ENCODE results near the gene AUTS2.

The AUTS2 gene

DNA sequence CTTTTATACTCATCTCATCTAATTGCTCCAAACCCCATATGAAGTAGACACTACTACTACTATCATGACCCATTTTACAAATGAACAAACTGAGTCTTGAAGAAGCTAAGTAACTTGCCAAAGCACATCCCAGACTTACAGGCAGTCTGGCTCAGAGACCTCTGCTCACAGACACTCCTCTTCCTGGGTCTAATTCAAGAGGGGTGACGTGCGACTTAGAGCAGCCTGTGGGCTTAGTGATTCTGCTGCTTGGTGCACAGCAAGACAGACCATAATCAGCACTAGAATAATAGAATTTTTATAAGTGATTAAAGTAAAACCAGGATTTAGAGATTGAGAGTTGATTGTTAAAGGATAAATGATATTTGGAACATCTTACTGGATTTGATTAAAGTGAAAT, 750.8 kb downstream of the AUTS2 start:
- Histone ChIP-seq H3K36me3 (ENCODE audit: control insufficient read depth in 1 of 2, insufficient read depth in 2 of 2, low read length in 2 of 2) (no peaks in the 10 kb centered on the region), H3K9me3 (ENCODE audit: control insufficient read depth in 1 of 2, low read length in 2 of 2) (no peaks in the 10 kb centered on the region), H3K27me3 (ENCODE audit: low read depth, low read length) (no peaks in the 10 kb centered on the region), H3K4me3 (ENCODE audit: low read depth in 1 of 2, low read length in 2 of 2) (no peak overlapping the region), H3K4me1 (ENCODE audit: control insufficient read depth in 1 of 2, insufficient read depth in 2 of 2, low read length in 2 of 2) (peaks cover 2 to 19% of the 10 kb centered on the region in 2 donors), H3K27ac (ENCODE audit: low read length) (no peak overlapping the region)

DNA sequence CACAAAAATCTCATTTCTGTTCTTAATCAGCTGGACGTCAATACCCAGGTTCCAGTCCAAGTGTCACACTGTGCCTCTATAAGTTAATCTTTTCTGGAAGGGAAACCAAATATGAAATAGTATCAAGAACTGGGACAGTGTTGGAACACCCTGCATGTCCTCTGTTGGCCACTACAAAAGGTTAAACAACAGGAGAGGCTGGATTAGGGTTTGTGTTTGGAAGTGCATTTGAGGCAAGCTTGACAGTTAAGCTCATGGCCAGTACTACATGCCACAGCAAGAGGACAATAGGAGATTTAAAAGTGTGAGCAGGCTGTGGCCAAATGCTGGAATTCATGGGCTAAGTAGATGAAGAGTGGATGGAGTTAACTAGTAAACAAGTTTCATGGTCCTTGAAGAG, 751.5 kb downstream of the AUTS2 start:
- no peaks in the 10 kb centered on the region for H3K9me3 ChIP-seq (ENCODE audit: control insufficient read depth in 1 of 2, low read length in 2 of 2)
- no peak overlapping the region for H3K4me3 ChIP-seq (ENCODE audit: low read depth in 1 of 2, low read length in 2 of 2)

DNA sequence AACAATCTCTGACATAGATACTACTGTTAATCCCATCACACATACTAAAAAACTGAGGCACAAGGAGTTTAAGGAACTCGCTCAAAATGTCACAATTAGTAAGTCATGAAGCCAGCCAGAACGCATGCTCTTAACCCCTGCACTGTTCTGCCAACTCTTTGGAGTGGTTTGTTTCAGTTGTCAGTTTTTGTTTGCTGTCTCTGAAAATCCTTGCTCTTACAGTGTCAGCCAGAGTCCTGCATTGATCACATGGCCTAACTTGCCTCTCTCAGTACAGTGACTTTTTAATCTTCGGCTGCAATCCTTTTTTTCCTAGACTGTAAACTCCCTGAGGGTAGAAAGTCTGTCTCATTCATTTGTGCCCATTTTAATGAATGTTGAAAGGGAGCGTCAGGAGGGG, 753.8 kb downstream of the AUTS2 start:
- Histone ChIP-seq H3K4me3 (ENCODE audit: low read depth in 1 of 2, low read length in 2 of 2) (no peak overlapping the region), H3K27ac (ENCODE audit: low read length) (no peak overlapping the region), H3K4me1 (ENCODE audit: control insufficient read depth in 1 of 2, insufficient read depth in 2 of 2, low read length in 2 of 2) (peaks cover 8 to 25% of the 10 kb centered on the region in 2 donors), H3K27me3 (ENCODE audit: low read depth, low read length) (no peaks in the 10 kb centered on the region), H3K9me3 (ENCODE audit: control insufficient read depth in 1 of 2, low read length in 2 of 2) (no peaks in the 10 kb centered on the region), H3K36me3 (ENCODE audit: control insufficient read depth in 1 of 2, insufficient read depth in 2 of 2, low read length in 2 of 2) (no peaks in the 10 kb centered on the region)

More for the DNA sequence above, 751.5 kb downstream of the AUTS2 start:
- H3K36me3 ChIP-seq (ENCODE audit: control insufficient read depth in 1 of 2, insufficient read depth in 2 of 2, low read length in 2 of 2) = no peaks in the 10 kb centered on the region
- H3K27ac ChIP-seq (ENCODE audit: low read length) = no peak overlapping the region
- H3K27me3 ChIP-seq (ENCODE audit: low read depth, low read length) = no peaks in the 10 kb centered on the region
- H3K4me1 ChIP-seq (ENCODE audit: control insufficient read depth in 1 of 2, insufficient read depth in 2 of 2, low read length in 2 of 2) = peaks cover 2 to 25% of the 10 kb centered on the region in 2 donors

DNA sequence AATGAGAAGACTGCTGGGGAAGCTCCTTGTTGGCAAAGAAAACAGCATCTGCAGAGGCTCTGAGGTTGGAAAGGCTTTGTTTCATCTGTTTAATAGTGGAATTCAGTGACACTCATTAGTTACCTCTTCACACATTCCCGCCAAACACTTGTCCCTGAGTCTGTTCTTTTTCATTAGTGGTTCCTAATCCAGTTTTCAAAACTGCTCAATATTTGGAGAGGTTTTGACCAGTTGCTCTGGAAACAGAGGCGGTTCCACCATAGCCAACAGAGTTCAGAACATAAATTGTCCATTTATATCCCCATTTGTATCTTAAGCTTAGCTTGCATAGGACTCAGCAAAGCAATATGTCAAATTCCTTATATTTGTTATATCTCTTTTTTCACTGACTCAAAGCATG, 754.6 kb downstream of the AUTS2 start:
- Histone ChIP-seq H3K9me3 (ENCODE audit: control insufficient read depth in 1 of 2, low read length in 2 of 2) (no peaks in the 10 kb centered on the region), H3K27me3 (ENCODE audit: low read depth, low read length) (no peaks in the 10 kb centered on the region), H3K27ac (ENCODE audit: low read length) (no peak overlapping the region), H3K4me1 (ENCODE audit: control insufficient read depth in 1 of 2, insufficient read depth in 2 of 2, low read length in 2 of 2) (peaks cover 8 to 25% of the 10 kb centered on the region in 2 donors), H3K4me3 (ENCODE audit: low read depth in 1 of 2, low read length in 2 of 2) (no peak overlapping the region), H3K36me3 (ENCODE audit: control insufficient read depth in 1 of 2, insufficient read depth in 2 of 2, low read length in 2 of 2) (no peaks in the 10 kb centered on the region)

DNA sequence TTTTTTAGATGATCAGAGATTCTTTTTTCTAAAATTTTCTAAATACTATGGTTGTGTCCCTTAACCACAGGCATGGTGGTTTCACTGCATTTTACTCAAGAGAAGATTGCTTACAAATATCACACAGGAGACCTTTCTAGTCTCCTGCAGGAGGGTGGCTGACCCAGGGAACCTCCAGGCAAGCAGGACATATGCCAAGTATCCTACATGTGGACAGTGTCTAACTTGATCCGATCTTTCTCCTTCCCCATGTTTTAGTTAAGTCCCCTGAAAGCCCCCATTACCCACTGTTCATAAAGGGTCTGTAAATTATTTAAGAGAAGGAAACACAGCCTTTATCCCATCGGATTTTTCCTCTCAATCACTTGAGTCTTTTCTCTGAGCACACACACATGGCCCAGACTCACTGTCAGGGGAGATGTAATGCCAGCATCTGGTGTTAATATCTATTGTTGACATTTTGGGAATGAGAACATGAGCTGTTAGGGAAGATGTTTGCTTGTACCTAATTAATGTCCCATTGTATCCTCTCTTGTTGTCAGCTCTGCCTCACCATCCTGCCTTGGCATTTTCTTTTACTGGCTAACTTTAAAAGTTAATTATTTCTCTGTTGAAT, 755.2 kb downstream of the AUTS2 start:
- no peaks in the 10 kb centered on the region for H3K9me3 ChIP-seq (ENCODE audit: control insufficient read depth in 1 of 2, low read length in 2 of 2)
- H3K36me3 ChIP-seq (ENCODE audit: control insufficient read depth in 1 of 2, insufficient read depth in 2 of 2, low read length in 2 of 2) = no peaks in the 10 kb centered on the region
- H3K27ac ChIP-seq (ENCODE audit: low read length) = peak overlapping the region; percentile 41
- H3K4me1 ChIP-seq (ENCODE audit: control insufficient read depth in 1 of 2, insufficient read depth in 2 of 2, low read length in 2 of 2) = peaks cover 8 to 25% of the 10 kb centered on the region in 2 donors
- H3K27me3 ChIP-seq (ENCODE audit: low read depth, low read length) = no peaks in the 10 kb centered on the region
- H3K4me3 ChIP-seq (ENCODE audit: low read depth in 1 of 2, low read length in 2 of 2) = no peak overlapping the region

DNA sequence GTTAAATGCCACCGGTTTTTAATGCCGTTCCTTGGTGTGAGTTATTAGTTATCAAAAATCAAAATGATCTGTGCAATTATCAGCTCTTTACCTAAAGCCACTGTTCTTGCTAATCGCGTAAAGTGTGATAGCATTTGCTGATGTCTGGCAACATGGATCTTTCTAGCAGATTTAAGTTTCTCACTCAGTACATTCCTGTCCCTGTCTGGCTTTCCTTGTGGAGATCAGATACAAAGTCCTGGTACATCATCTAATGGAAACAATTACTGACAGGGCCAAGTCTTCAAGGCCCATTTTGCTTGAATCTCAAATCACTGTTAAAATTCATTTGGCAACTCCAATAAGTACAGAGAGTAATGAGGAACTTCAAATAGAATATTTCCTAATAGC, 755.7 kb downstream of the AUTS2 start:
- Histone ChIP-seq H3K27me3 (ENCODE audit: low read depth, low read length) (no peaks in the 10 kb centered on the region), H3K36me3 (ENCODE audit: control insufficient read depth in 1 of 2, insufficient read depth in 2 of 2, low read length in 2 of 2) (no peaks in the 10 kb centered on the region), H3K4me1 (ENCODE audit: control insufficient read depth in 1 of 2, insufficient read depth in 2 of 2, low read length in 2 of 2) (peaks cover 8 to 25% of the 10 kb centered on the region in 2 donors), H3K9me3 (ENCODE audit: control insufficient read depth in 1 of 2, low read length in 2 of 2) (no peaks in the 10 kb centered on the region), H3K4me3 (ENCODE audit: low read depth in 1 of 2, low read length in 2 of 2) (no peak overlapping the region), H3K27ac (ENCODE audit: low read length) (peak overlapping the region; percentile 41)

DNA sequence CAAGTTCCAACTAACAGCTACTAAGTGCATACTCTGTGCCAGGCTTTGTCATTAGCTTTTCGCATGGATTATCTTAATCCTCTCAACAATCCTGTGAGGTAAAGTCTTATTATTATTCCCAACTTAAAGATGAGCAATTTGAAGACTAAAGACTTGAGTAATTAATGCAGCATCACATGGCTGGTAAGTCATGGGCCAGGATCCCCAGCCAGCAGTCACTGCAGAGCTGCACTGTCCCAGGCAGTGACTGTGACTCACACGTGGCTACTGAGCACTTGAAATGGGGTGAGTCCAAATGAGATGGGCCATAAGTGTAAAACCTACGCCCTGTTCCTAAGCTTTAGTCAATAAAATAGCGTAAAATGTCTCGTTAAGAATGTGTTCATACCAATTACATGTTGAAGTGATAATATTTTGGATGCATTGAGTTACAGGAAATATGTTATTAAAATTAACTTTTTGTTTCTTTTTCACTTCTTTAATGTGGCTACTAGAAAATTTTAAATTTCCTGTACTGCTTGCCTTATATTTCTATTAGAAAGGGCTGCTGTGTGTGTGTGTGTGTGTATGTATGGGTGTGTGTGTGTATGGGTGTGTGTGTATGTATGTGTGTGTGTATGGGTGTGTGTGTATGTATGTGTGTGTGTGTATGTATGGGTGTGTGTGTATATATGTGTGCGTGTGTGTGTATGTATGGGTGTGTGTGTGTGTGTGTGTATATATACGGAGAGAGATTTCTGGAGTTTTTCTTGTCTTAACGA, 756.3 kb downstream of the AUTS2 start:
- Histone ChIP-seq H3K9me3 (ENCODE audit: control insufficient read depth in 1 of 2, low read length in 2 of 2) (no peaks in the 10 kb centered on the region), H3K4me1 (ENCODE audit: control insufficient read depth in 1 of 2, insufficient read depth in 2 of 2, low read length in 2 of 2) (peaks cover 8 to 25% of the 10 kb centered on the region in 2 donors), H3K4me3 (ENCODE audit: low read depth in 1 of 2, low read length in 2 of 2) (no peak overlapping the region), H3K27me3 (ENCODE audit: low read depth, low read length) (no peaks in the 10 kb centered on the region), H3K36me3 (ENCODE audit: control insufficient read depth in 1 of 2, insufficient read depth in 2 of 2, low read length in 2 of 2) (no peaks in the 10 kb centered on the region), H3K27ac (ENCODE audit: low read length) (no peak overlapping the region)

DNA sequence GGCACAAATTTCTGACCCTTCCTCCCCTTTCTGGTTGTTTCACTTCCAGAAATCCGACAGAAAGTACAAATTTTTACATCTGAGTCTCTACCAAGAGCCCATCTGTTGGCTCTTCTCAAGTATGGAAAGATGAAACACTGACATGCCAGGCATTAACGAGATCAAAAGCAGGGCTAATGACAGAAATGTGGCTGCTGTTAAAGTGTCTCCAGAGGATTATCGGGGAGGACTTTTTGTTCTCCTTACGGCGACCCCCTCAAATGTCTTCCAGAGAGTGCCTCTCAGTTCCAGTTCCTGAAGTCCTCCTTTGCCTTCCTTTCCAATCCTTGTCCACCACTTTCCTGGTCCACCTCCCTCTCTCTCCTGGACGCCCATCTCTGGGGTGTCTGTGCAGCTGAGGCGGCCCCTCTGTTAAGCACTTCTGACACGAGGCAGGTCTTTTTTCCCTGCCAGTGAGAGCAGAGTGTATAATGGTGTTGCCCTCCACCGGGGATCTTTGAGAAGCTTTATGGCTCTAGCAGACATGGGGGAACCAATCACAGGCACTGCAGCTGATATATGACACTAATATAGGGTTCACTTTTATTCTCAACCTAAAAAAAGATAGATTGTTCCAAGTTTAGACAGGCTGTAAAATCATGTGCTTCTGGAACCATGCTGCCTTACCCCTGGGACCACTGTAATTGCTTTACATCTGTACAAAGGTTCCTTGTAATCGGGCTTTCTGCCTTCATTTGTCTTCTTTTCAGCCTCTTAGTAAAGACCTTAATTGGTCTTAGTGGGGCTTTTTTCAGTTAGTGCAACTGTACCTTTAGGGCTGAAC, 757.1 kb downstream of the AUTS2 start:
- Histone ChIP-seq H3K27ac (ENCODE audit: low read length) (no peak overlapping the region), H3K27me3 (ENCODE audit: low read depth, low read length) (no peaks in the 10 kb centered on the region)

DNA sequence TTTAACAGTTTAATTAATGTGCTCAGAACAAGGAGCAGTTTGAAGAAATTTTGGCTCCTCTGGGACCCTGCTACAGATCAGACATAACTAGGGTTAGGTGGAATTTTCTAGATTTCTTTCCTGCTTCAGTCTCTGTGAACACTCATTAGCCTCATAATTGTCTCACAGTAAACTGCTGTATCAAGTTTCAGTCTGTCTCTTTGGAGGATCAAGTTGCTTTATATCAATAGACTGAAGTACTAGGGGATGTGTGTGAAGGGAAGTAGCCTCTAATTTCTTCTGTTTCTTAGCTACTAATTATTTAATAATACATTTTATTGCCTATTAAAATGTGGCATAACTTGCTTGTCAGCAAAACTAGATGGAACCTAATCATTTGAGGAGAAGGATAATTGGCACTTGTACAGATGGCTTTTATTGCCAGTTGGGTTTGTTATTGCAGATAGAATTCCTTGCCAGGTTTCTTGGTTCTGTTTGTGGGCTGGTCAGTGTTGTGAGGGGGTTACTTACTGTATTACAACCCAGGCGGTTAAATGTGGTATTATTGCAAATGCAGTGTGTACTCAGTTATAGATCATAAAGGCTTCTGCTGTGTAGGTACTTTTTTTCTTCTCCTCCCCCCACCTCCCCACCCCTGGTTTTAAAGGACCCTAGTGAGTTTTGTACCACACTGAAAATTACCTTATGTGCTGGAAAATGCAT, 758.0 kb downstream of the AUTS2 start:
- Histone ChIP-seq H3K4me1 (ENCODE audit: control insufficient read depth in 1 of 2, insufficient read depth in 2 of 2, low read length in 2 of 2) (peaks cover 8 to 25% of the 10 kb centered on the region in 2 donors), H3K9me3 (ENCODE audit: control insufficient read depth in 1 of 2, low read length in 2 of 2) (no peaks in the 10 kb centered on the region), H3K27me3 (ENCODE audit: low read depth, low read length) (no peaks in the 10 kb centered on the region), H3K4me3 (ENCODE audit: low read depth in 1 of 2, low read length in 2 of 2) (no peak overlapping the region), H3K27ac (ENCODE audit: low read length) (no peak overlapping the region), H3K36me3 (ENCODE audit: control insufficient read depth in 1 of 2, insufficient read depth in 2 of 2, low read length in 2 of 2) (no peaks in the 10 kb centered on the region)

More for the DNA sequence above, 757.1 kb downstream of the AUTS2 start:
- H3K4me3 ChIP-seq (ENCODE audit: low read depth in 1 of 2, low read length in 2 of 2) = no peak overlapping the region
- no peaks in the 10 kb centered on the region for H3K36me3 ChIP-seq (ENCODE audit: control insufficient read depth in 1 of 2, insufficient read depth in 2 of 2, low read length in 2 of 2)
- H3K9me3 ChIP-seq (ENCODE audit: control insufficient read depth in 1 of 2, low read length in 2 of 2) = no peaks in the 10 kb centered on the region
- peaks cover 8 to 25% of the 10 kb centered on the region in 2 donors for H3K4me1 ChIP-seq (ENCODE audit: control insufficient read depth in 1 of 2, insufficient read depth in 2 of 2, low read length in 2 of 2)

DNA sequence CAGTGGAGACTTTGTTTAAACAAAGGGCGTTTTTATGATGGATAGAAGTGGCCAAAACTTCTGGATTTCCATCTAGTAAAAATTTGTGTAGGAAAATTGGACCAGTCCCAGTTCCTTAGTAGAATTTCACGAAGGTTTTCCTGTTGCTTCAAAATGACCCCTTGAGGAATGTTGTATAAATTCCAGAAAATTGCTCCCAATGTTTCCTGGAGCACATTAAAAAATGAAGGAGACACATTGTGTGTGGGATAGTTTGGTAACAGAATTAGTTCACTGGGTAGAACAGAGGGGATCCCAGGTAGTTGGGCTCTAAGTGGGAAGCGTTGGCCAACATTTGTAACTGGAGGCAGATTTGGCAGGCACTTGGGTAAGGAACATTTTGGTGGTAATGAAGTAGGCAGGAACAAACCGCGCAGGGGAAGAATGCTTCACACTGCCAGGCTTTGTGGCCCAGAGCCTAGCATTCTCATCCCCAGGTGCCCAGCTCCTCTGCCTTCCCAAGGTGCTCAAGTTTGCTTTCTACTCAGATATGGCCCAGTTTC, 758.6 kb downstream of the AUTS2 start:
- H3K4me3 ChIP-seq (ENCODE audit: low read depth in 1 of 2, low read length in 2 of 2) = no peak overlapping the region
- H3K36me3 ChIP-seq (ENCODE audit: control insufficient read depth in 1 of 2, insufficient read depth in 2 of 2, low read length in 2 of 2) = no peaks in the 10 kb centered on the region
- H3K4me1 ChIP-seq (ENCODE audit: control insufficient read depth in 1 of 2, insufficient read depth in 2 of 2, low read length in 2 of 2) = peaks cover 8 to 25% of the 10 kb centered on the region in 2 donors
- no peaks in the 10 kb centered on the region for H3K9me3 ChIP-seq (ENCODE audit: control insufficient read depth in 1 of 2, low read length in 2 of 2)
- no peaks in the 10 kb centered on the region for H3K27me3 ChIP-seq (ENCODE audit: low read depth, low read length)
- no peak overlapping the region for H3K27ac ChIP-seq (ENCODE audit: low read length)

All from muscle layer of duodenum (tissue), 2 donors.